NB4 (cell line): Measurements from ENCODE around the gene FBN3.

Experiments
- CTCF ChIP-seq: IDR thresholded peaks from one replicate; pipeline ENCODE4 v1.5.1; 2012; ENCODE audit warnings: low read depth, low read length
- MAX ChIP-seq: IDR thresholded peaks from 2 replicates; pipeline ENCODE4 v1.6.1; 2011; ENCODE audit warnings: low read depth, low read length

- no peak for TF ChIP-seq CTCF
- TF ChIP-seq MAX = no peak
These were observed 110.2 kb downstream of the FBN3 start for GRCh38 chr19:8039231-8039630.
